Spleen (tissue), 11 donors: ENCODE measurements around the gene KREMEN1. TPM values are rescaled to one million over a fixed set of nuclear protein-coding genes. Genes with fewer than 3 reads are reported as not detected.

Source experiments
- DNase-seq: peaks from one replicate; pipeline ENCODE4 v3.0.0-alpha.2; 2020
- H3K27ac ChIP-seq, 8 donors: fragments of 200-600 bp; sonication (generic) in 7 of 8; 1 replicate in 4 of 8; 2 replicates in 4 of 8; pipeline versions ENCODE4 v1.5.0 to v1.8.0; 2016 to 2021; ENCODE audit warnings: inconsistent platforms in 4 of 8, mild to moderate bottlenecking in 4 of 8, moderate library complexity in 1 of 8
- H3K27me3 ChIP-seq, 7 donors: fragments of 200-600 bp; sonication (generic) in 6 of 7; replicated peaks in 1 of 7; 1 replicate in 4 of 7; 2 replicates in 3 of 7; pipeline versions ENCODE4 v1.5.0 to v1.8.0; 2016 to 2021; ENCODE audit warnings: inconsistent platforms in 3 of 7, mild to moderate bottlenecking in 1 of 7
- H3K36me3 ChIP-seq, 6 donors: fragments of 200-600 bp; sonication (generic) in 5 of 6; 1 replicate in 4 of 6; 2 replicates in 2 of 6; pipeline versions ENCODE4 v1.5.0 to v1.8.0; 2016 to 2021; ENCODE audit warnings: inconsistent platforms in 2 of 6
- H3K4me1 ChIP-seq, 6 donors: fragments of 200-600 bp; sonication (generic) in 5 of 6; 1 replicate in 3 of 6; 2 replicates in 3 of 6; pipeline versions ENCODE4 v1.5.0 to v1.8.0; 2016 to 2021; ENCODE audit warnings: inconsistent platforms in 3 of 6
- H3K4me3 ChIP-seq, 8 donors: fragments of 200-600 bp; sonication (generic) in 7 of 8; 1 replicate in 4 of 8; 2 replicates in 4 of 8; pipeline versions ENCODE4 v1.5.0 to v1.8.0; 2016 to 2021; ENCODE audit warnings: inconsistent platforms in 4 of 8, mild to moderate bottlenecking in 4 of 8, moderate library complexity in 2 of 8
- H3K9me3 ChIP-seq, 8 donors: fragments of 200-600 bp; sonication (generic) in 7 of 8; 1 replicate in 4 of 8; 2 replicates in 4 of 8; pipeline versions ENCODE4 v1.5.0 to v1.8.0; 2016 to 2021; ENCODE audit warnings: inconsistent platforms in 4 of 8
- CTCF ChIP-seq, 11 experiments: fragments of 200-600 bp in 7 of 11; fragments of 450-650 bp in 4 of 11; sonication (generic) in 4 of 11; IDR thresholded peaks in 8 of 11; conservative IDR thresholded peaks in 3 of 11; 1 replicate in 7 of 11; 2 replicates in 4 of 11; pipeline versions ENCODE4 v1.4.0 to v1.8.0; 2016 to 2021; ENCODE audit warnings: antibody characterized with exemption in 11 of 11, inconsistent platforms in 4 of 11, mild to moderate bottlenecking in 1 of 11
- POLR2A ChIP-seq, 3 donors: fragments of 450-650 bp; IDR thresholded peaks; one replicate each; pipeline ENCODE4 v1.5.1; 2017; ENCODE audit warnings: antibody characterized with exemption in 3 of 3, mild to moderate bottlenecking in 1 of 3
- POLR2AphosphoS5 ChIP-seq, 3 donors: sonication (generic); formaldehyde crosslinking; IDR thresholded peaks; one replicate each; pipeline ENCODE4 v1.5.1; 2017; ENCODE audit warnings: antibody characterized with exemption in 3 of 3
- WGBS, 5 donors: extraction: QIAGEN DNeasy Blood & Tissue Kit in 3 of 5; methylation state at CpG; one replicate each; pipeline versions ENCODE4 v1.1.5 to v1.1.7; 2013 to 2018; 5-methylcytosine and 5-hydroxymethylcytosine counted together
- intact Hi-C: fragments of 100-400 bp; cut with DNase I; formaldehyde crosslinking; loops from one replicate; pipeline ENCODE4 v1.15.0; 2023; ENCODE audit warnings: low total_unique reads
- polyA plus RNA-seq, 3 donors: library from polyadenylated mRNA; stranded (reverse); fragments of 200-250 nt; gene quantifications; one replicate each; pipeline ENCODE4 v1.2.1, GENCODE V29; 2013
- total RNA-seq, 7 donors: library from RNA; depleted of rRNA in 3 of 7; stranded (reverse); fragments of >200 nt in 3 of 7; fragmentation: NEBNext Ultra II Directional in 4 of 7; extraction: Animal tissue kit (Norgen Biotek cat#: 25700) in 4 of 7; gene quantifications; one replicate each; pipeline versions ENCODE4 v1.1.0 to v1.2.1, GENCODE V29; 2016 to 2021
- donor health status: healthy with polysubstance abuse.
- donor health status: DM: no; HTN: no; CAD: no; lungs with moderate emphysema.
- donor health status: DM: no; HTN: no; CAD: no.
- donor health status: Bipolar disorder and iron deficiency.
- donor health status: healthy.
- donor health status: DM: no; HTN: no; CAD: no.
- donor health status: DM: yes; HTN: yes; CAD: no.

Gene KREMEN1
- total and polyA plus RNA-seq, 10 donors: 1.5 to 41.3 (median 25.1) TPM

GRCh38 chr22:29090039-29090438, 17.2 kb downstream of the KREMEN1 start:
- 89 to 98% (median 95%) methylated on average over 3 of the region's 3 CpGs for WGBS, 5 donors
- no peak overlapping the region for H3K4me3 ChIP-seq
- peaks cover 0 to 3% (median 0%) of the 10 kb centered on the region in 6 donors for H3K4me1 ChIP-seq
- peaks cover 0 to 5% (median 0%) of the 10 kb centered on the region in 6 donors for H3K36me3 ChIP-seq
- intact Hi-C loops: no loop called here
- TF ChIP-seq POLR2AphosphoS5 (IDR thresholded peaks at IDR 0.05) (no peak), CTCF (IDR thresholded peaks at IDR 0.05 in 8 of 11, conservative IDR thresholded peaks at IDR 0.05 in 3 of 11) (no peak), POLR2A (IDR thresholded peaks at IDR 0.05) (no peak)
- no peak overlapping the region for H3K27ac ChIP-seq
- H3K27me3 ChIP-seq: peaks cover 0 to 4% (median 0%) of the 10 kb centered on the region in 7 donors
- H3K9me3 ChIP-seq: no peaks in the 10 kb centered on the region
- no peak for DNase-seq

GRCh38 chr22:29092243-29092642, 19.4 kb downstream of the KREMEN1 start:
- 78 to 92% (median 85%) methylated on average over 4 of the region's 4 CpGs for WGBS, 5 donors
- H3K27me3 ChIP-seq: peaks cover 0 to 4% (median 0%) of the 10 kb centered on the region in 7 donors
- peaks cover 0 to 3% (median 0%) of the 10 kb centered on the region in 6 donors for H3K4me1 ChIP-seq
- H3K36me3 ChIP-seq: peaks cover 0 to 11% (median 0%) of the 10 kb centered on the region in 6 donors
- intact Hi-C loops: no loop called here
- no peak overlapping the region for H3K4me3 ChIP-seq
- TF ChIP-seq POLR2AphosphoS5 (IDR thresholded peaks at IDR 0.05) (no peak), POLR2A (IDR thresholded peaks at IDR 0.05) (no peak), CTCF (IDR thresholded peaks at IDR 0.05 in 8 of 11, conservative IDR thresholded peaks at IDR 0.05 in 3 of 11) (no peak)
- DNase-seq: no peak
- no peaks in the 10 kb centered on the region for H3K9me3 ChIP-seq
- H3K27ac ChIP-seq: peak overlapping the region in 2 of 8 donors; percentile 3 to 37

- Histone ChIP-seq H3K4me3 (no peak overlapping the region), H3K9me3 (no peaks in the 10 kb centered on the region), H3K4me1 (peaks cover 0 to 3% (median 0%) of the 10 kb centered on the region in 6 donors), H3K27me3 (peaks cover 0 to 4% (median 0%) of the 10 kb centered on the region in 7 donors), H3K36me3 (peaks cover 0 to 11% (median 0%) of the 10 kb centered on the region in 6 donors), H3K27ac (peak overlapping the region in 2 of 8 donors; percentile 2 to 3)
- WGBS, 5 donors: 63 to 86% (median 80%) methylated on average over 1 of the region's 1 CpG
- TF ChIP-seq POLR2A (IDR thresholded peaks at IDR 0.05): no peak
- TF ChIP-seq POLR2AphosphoS5 (IDR thresholded peaks at IDR 0.05): no peak
- no peak for TF ChIP-seq CTCF (IDR thresholded peaks at IDR 0.05 in 8 of 11, conservative IDR thresholded peaks at IDR 0.05 in 3 of 11)
- no peak for DNase-seq
- intact Hi-C loops: no loop called here
Observed at GRCh38 chr22:29093030-29093429, 20.2 kb downstream of the KREMEN1 start.

- DNase-seq: no peak
- 67 to 88% (median 78%) methylated on average over 4 of the region's 4 CpGs for WGBS, 5 donors
Observed at GRCh38 chr22:29093501-29094300, 20.9 kb downstream of the KREMEN1 start.

More at GRCh38 chr22:29093501-29094300, 20.9 kb downstream of the KREMEN1 start:
- Histone ChIP-seq H3K27ac (peak overlapping the region in 5 of 8 donors; percentile 2 to 44 (median 28)), H3K36me3 (peaks cover 0 to 12% (median 0%) of the 10 kb centered on the region in 6 donors), H3K27me3 (peaks cover 0 to 4% (median 0%) of the 10 kb centered on the region in 7 donors), H3K9me3 (no peaks in the 10 kb centered on the region), H3K4me1 (peaks cover 0 to 3% (median 0%) of the 10 kb centered on the region in 6 donors), H3K4me3 (no peak overlapping the region)
- no peak for TF ChIP-seq CTCF (IDR thresholded peaks at IDR 0.05 in 8 of 11, conservative IDR thresholded peaks at IDR 0.05 in 3 of 11)
- no peak for TF ChIP-seq POLR2A (IDR thresholded peaks at IDR 0.05)
- no peak for TF ChIP-seq POLR2AphosphoS5 (IDR thresholded peaks at IDR 0.05)
- intact Hi-C loops: no loop called here
